Measurements from ENCODE around the gene LEF1. TPM values are rescaled to one million over a fixed set of nuclear protein-coding genes. Genes with fewer than 3 reads are reported as not detected.

The LEF1 gene
- total and polyA plus RNA-seq, 2 donors (not counting 3 experiments of a cell fraction or from before 2014, with no cell fraction given) = 0.46 TPM; not detected in 1

DNA sequence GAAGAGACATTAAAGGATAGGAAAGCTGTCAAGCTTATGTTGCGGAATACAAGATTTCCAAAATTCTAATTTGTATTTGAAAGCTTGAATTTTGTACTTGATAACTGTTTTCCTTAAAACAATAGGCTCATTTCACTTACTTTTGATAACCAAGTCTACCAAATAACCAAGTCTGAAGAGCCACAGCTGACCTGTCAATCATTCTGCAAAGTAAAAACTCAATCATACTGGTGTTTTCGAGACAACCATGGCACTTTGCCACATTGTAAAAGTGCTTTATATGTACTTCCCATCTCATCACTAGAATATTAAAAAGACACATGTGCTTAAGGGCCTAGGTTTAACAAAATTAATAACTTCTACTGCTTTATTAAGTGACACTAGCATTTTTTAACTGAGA, 47.9 kb downstream of the LEF1 start:
- no peaks in the 10 kb centered on the region for H3K36me3 ChIP-seq (ENCODE audit: control insufficient read depth in 2 of 2, extremely low read depth in 1 of 2, insufficient read depth in 2 of 2, low read length in 2 of 2)
- no TSS peak for BruUV-seq (replicated peaks)
- TF ChIP-seq, protein P1, sequence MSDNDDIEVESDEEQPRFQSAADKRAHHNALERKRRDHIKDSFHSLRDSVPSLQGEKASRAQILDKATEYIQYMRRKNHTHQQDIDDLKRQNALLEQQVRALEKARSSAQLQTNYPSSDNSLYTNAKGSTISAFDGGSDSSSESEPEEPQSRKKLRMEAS (IDR thresholded peaks at IDR 0.05; ENCODE audit: insufficient read depth, insufficient read length) = no peak
- TF ChIP-seq JUN (IDR thresholded peaks at IDR 0.05; ENCODE audit: borderline replicate concordance, insufficient read depth, insufficient read length, low read depth) (no peak), FOS (IDR thresholded peaks at IDR 0.05; ENCODE audit: borderline replicate concordance, insufficient read depth, low read length) (no peak), EZH2 (IDR thresholded peaks at IDR 0.05; ENCODE audit: borderline replicate concordance, low read depth, low read length, severe bottlenecking) (no peak), MYC (IDR thresholded peaks at IDR 0.05; ENCODE audit: low read depth, low read length) (no peak), GATA2 (IDR thresholded peaks at IDR 0.05; ENCODE audit: insufficient read depth, insufficient read length, low read depth, low read length) (no peak), POLR2A (IDR thresholded peaks at IDR 0.05; ENCODE audit: low read depth, low read length) (no peak), POLR2AphosphoS5 (IDR thresholded peaks at IDR 0.05; ENCODE audit: insufficient read depth, low read depth, low read length) (no peak)
- TF ChIP-seq, protein P2, sequence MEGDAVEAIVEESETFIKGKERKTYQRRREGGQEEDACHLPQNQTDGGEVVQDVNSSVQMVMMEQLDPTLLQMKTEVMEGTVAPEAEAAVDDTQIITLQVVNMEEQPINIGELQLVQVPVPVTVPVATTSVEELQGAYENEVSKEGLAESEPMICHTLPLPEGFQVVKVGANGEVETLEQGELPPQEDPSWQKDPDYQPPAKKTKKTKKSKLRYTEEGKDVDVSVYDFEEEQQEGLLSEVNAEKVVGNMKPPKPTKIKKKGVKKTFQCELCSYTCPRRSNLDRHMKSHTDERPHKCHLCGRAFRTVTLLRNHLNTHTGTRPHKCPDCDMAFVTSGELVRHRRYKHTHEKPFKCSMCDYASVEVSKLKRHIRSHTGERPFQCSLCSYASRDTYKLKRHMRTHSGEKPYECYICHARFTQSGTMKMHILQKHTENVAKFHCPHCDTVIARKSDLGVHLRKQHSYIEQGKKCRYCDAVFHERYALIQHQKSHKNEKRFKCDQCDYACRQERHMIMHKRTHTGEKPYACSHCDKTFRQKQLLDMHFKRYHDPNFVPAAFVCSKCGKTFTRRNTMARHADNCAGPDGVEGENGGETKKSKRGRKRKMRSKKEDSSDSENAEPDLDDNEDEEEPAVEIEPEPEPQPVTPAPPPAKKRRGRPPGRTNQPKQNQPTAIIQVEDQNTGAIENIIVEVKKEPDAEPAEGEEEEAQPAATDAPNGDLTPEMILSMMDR (IDR thresholded peaks at IDR 0.05; ENCODE audit: extremely low read depth in 1 of 2, insufficient read depth in 1 of 2, low read depth in 1 of 2, low read length in 2 of 2) = no peak
- H4K20me1 ChIP-seq (replicated peaks; ENCODE audit: control insufficient read depth, extremely low read depth, insufficient read depth, low read length) = no peaks in the 10 kb centered on the region
- H3K4me2 ChIP-seq (ENCODE audit: insufficient read depth, low read length) = no peak overlapping the region
- H3K79me2 ChIP-seq (ENCODE audit: control insufficient read depth, insufficient read depth, low read length) = no peaks in the 10 kb centered on the region
- H3K27me3 ChIP-seq (ENCODE audit: control insufficient read depth in 2 of 2, insufficient read depth in 2 of 2, low read length in 2 of 2) = peaks cover 0 to 1% of the 10 kb centered on the region in 2 experiments
- no peaks in the 10 kb centered on the region for H3K9me3 ChIP-seq (replicated peaks; ENCODE audit: control insufficient read depth, insufficient read depth, low read length)
- H3K27ac ChIP-seq (ENCODE audit: insufficient read depth, low read depth, low read length) = no peak overlapping the region
- POLR2A ChIA-PET = no interaction called here
- H3K9me1 ChIP-seq (replicated peaks; ENCODE audit: control insufficient read depth, extremely low read depth, insufficient read depth, low read length) = no peaks in the 10 kb centered on the region
- no peak for FAIRE-seq
- intact Hi-C loops (cut with micrococcal nuclease) = no loop called here
- no peak overlapping the region for H2AFZ ChIP-seq (ENCODE audit: low read depth, low read length)
- no peaks in the 10 kb centered on the region for H3K4me1 ChIP-seq (ENCODE audit: control insufficient read depth, extremely low read depth, insufficient read depth, low read length)
- H3K4me3 ChIP-seq (replicated peaks in 1 of 3; ENCODE audit: insufficient read depth in 1 of 3, low read depth in 1 of 3, low read length in 3 of 3) = no peak overlapping the region
- no peak for DNase-seq (ENCODE audit: low read depth, low spot score)
- H3K9ac ChIP-seq (replicated peaks; ENCODE audit: extremely low read depth, insufficient read depth, low read length) = no peak overlapping the region
- dilution Hi-C loops (cut with MboI; ENCODE audit: extremely low pct_ligation_motif_present, low sequenced_read_pairs) = no loop called here
- CTCF ChIA-PET = interaction anchor here (2.0 kb wide), 1 partner anchor 10 kb away, joined by 5 read pairs; no protein-coding TSS in a partner anchor

Measured in endothelial cell of umbilical vein (primary cell).